HepG2 (cell line): ENCODE data around the gene LRRC8E. TPM values are rescaled to one million over a fixed set of nuclear protein-coding genes. Genes with fewer than 3 reads are reported as not detected.

Experiments used
- ATF2 ChIP-seq: sonication (generic); formaldehyde crosslinking; IDR thresholded peaks from 2 replicates; pipeline ENCODE4 v1.4.0; 2020; ENCODE audit warnings: missing genetic modification reagents
- ATF4 ChIP-seq, 2 experiments: fragments of 450-650 bp in 1 of 2; sonication (generic) in 1 of 2; formaldehyde crosslinking; IDR thresholded peaks; 2 replicates each; pipeline versions ENCODE4 v1.5.0 to v1.8.0; 2020 to 2022; ENCODE audit warnings: mild to moderate bottlenecking in 1 of 2, missing genetic modification reagents in 1 of 2
- CBX1 ChIP-seq: IDR thresholded peaks from one replicate; pipeline ENCODE4 v1.6.1; 2016; ENCODE audit warnings: antibody characterized with exemption, low read depth
- DR1 ChIP-seq: sonication (generic); formaldehyde crosslinking; IDR thresholded peaks from 2 replicates; pipeline ENCODE4 v1.8.0; 2021; ENCODE audit warnings: mild to moderate bottlenecking, missing genetic modification reagents, inconsistent platforms
- ISL2 ChIP-seq: sonication (generic); formaldehyde crosslinking; IDR thresholded peaks from 2 replicates; pipeline ENCODE4 v1.5.0; 2020; ENCODE audit warnings: missing genetic modification reagents
- KDM4B ChIP-seq: sonication (generic); formaldehyde crosslinking; IDR thresholded peaks from 2 replicates; pipeline ENCODE4 v1.4.0; 2020; ENCODE audit warnings: missing genetic modification reagents
- NAIF1 ChIP-seq: sonication (generic); formaldehyde crosslinking; IDR thresholded peaks from 2 replicates; pipeline ENCODE4 v1.5.0; 2020; ENCODE audit warnings: mild to moderate bottlenecking, missing genetic modification reagents, borderline replicate concordance
- NFYC ChIP-seq: IDR thresholded peaks from 2 replicates; pipeline ENCODE4 v1.6.1; 2016; ENCODE audit warnings: missing genetic modification reagents, missing compliant biosample characterization
- PBX3 ChIP-seq: sonication (generic); formaldehyde crosslinking; IDR thresholded peaks from 2 replicates; pipeline ENCODE4 v1.8.1; 2023; ENCODE audit warnings: missing genetic modification reagents, inconsistent platforms, borderline replicate concordance
- PRDM10 ChIP-seq: sonication (generic); formaldehyde crosslinking; IDR thresholded peaks from 2 replicates; pipeline ENCODE4 v1.4.0; 2020; ENCODE audit warnings: low read depth, missing genetic modification reagents
- SMAD3 ChIP-seq: sonication (generic); formaldehyde crosslinking; IDR thresholded peaks from 2 replicates; pipeline ENCODE4 v1.4.0; 2020; ENCODE audit warnings: missing genetic modification reagents
- TARDBP ChIP-seq: sonication (generic); formaldehyde crosslinking; IDR thresholded peaks from 2 replicates; pipeline ENCODE4 v1.8.0; 2022; ENCODE audit warnings: mild to moderate bottlenecking, missing genetic modification reagents
- ZBTB20 ChIP-seq: sonication (generic); formaldehyde crosslinking; IDR thresholded peaks from 2 replicates; pipeline ENCODE4 v1.8.1; 2023; ENCODE audit warnings: missing genetic modification reagents, low read depth, mild to moderate bottlenecking, borderline replicate concordance
- ZFP90 ChIP-seq: sonication (generic); formaldehyde crosslinking; IDR thresholded peaks from 2 replicates; pipeline ENCODE4 v1.8.0; 2022; ENCODE audit warnings: missing genetic modification reagents, mild to moderate bottlenecking, inconsistent platforms, borderline replicate concordance
- ZNF205 ChIP-seq: IDR thresholded peaks from 2 replicates; pipeline ENCODE4 v1.6.1; 2018; ENCODE audit warnings: missing biosample characterization, missing genetic modification reagents
- ZNF496 ChIP-seq: sonication (generic); formaldehyde crosslinking; IDR thresholded peaks from 2 replicates; pipeline ENCODE4 v1.8.1; 2023; ENCODE audit warnings: mild to moderate bottlenecking, moderate library complexity, missing genetic modification reagents; ENCODE audit not compliant: insufficient replicate concordance
- ZNF619 ChIP-seq: sonication (generic); formaldehyde crosslinking; IDR thresholded peaks from 2 replicates; pipeline ENCODE4 v1.4.0; 2020; ENCODE audit warnings: mild to moderate bottlenecking, missing genetic modification reagents
- ZNF691 ChIP-seq: sonication (generic); formaldehyde crosslinking; IDR thresholded peaks from 2 replicates; pipeline ENCODE4 v1.4.0; 2020; ENCODE audit warnings: missing genetic modification reagents, low read depth, mild to moderate bottlenecking, borderline replicate concordance
- ZNF792 ChIP-seq: IDR thresholded peaks from 2 replicates; pipeline ENCODE4 v1.6.1; 2016
- ZSCAN20 ChIP-seq: sonication (generic); formaldehyde crosslinking; IDR thresholded peaks from 2 replicates; pipeline ENCODE4 v1.4.0; 2020; ENCODE audit warnings: missing genetic modification reagents, mild to moderate bottlenecking, borderline replicate concordance
- polyA plus RNA-seq, 8 experiments: library from polyadenylated mRNA; depleted of rRNA in 3 of 8; stranded (reverse) in 7 of 8; unstranded in 1 of 8; fragments of >200 nt; fragmentation: Illumina TruSeq in 4 of 8; extraction: Trizol in 4 of 8; gene quantifications; 2 replicates each; pipeline versions ENCODE4 v1.2.1 to v1.2.3, GENCODE V29; 2011 to 2016; ENCODE audit warnings: low read depth in 4 of 8, missing spikeins in 1 of 8, mixed read lengths in 1 of 8; ENCODE audit not compliant: insufficient read depth in 1 of 8
- total RNA-seq, 5 experiments: library from RNA; depleted of rRNA; stranded (reverse); fragments of >200 nt; fragmentation: Illumina TruSeq; extraction: Trizol; gene quantifications; 2 replicates each; pipeline ENCODE4 v1.2.3, GENCODE V29; 2016; ENCODE audit warnings: low read depth in 1 of 5

The LRRC8E gene
- total and polyA plus RNA-seq, 2 of the 13 experiments (the other 11 are each of a cell fraction or from before 2014, with no cell fraction given) = 8.0 to 10.3 TPM

GRCh38 chr19:7852851-7853769, 35.2 kb upstream of the LRRC8E start (continued):
- TF ChIP-seq NAIF1 (peak; percentile 76; the same call in 1 of the 2 replicates), TARDBP (CRISPR knock-in tag) (peak; percentile 96; the same call in 1 of the 2 replicates), ZNF205 (CRISPR knock-in tag) (peak; percentile 92), SMAD3 (peak; percentile 95), ZSCAN20 (CRISPR knock-in tag) (peak; percentile 64; the same call in 1 of the 2 replicates), KDM4B (CRISPR knock-in tag) (peak; percentile 90), ATF4 (CRISPR knock-in tag; IDR thresholded peaks at IDR 0.05) (no peak), ZNF496 (CRISPR knock-in tag) (no peak), ISL2 (CRISPR knock-in tag) (peak; percentile 80), ZNF619 (CRISPR knock-in tag) (peak; percentile 94), PRDM10 (CRISPR knock-in tag) (peak; percentile 80), DR1 (CRISPR knock-in tag) (peak; percentile 58; the same call in 1 of the 2 replicates), ZBTB20 (no peak; the same call in 1 of the 2 replicates), ZNF691 (CRISPR knock-in tag) (peak; percentile 93), NFYC (CRISPR knock-in tag) (peak; percentile 34; the same call in 1 of the 2 replicates), CBX1 (no peak), ATF2 (CRISPR knock-in tag) (peak; percentile 67), PBX3 (CRISPR knock-in tag) (0 out of 2 replicates have a peak, but pooled peaks have one; percentile 50), ZNF792 (CRISPR knock-in tag) (peak; percentile 86), ZFP90 (CRISPR knock-in tag) (peak; percentile 88; the same call in 1 of the 2 replicates)
